ENCODE data around the gene DBNDD1.

DBNDD1 gene

DNA sequence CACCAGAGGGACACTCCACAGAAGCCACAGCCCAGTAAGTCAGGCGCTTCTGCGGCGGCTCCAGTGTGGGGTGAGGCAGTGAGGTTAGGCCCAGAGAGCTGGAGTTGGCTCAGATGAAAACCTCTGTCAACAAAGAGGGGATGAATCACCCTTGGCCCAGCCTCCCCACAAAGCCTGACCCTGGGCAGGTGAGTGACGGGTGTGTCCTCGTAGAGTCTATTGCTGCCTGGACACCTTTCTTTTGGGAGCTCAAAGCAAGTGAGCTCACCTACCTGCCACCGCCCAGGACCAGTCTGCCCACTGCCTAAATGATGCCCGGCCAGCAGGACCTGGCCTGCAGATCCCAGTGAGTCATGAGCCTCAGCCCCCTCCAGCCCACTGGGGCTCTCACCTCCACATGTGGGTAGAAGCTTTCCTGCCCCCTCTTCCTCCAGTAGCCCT is 24.9 kb upstream of the DBNDD1 start:
- no peak overlapping the region for H3K27ac ChIP-seq
- H3K4me3 ChIP-seq, result no peak overlapping the region
- DNase-seq (ENCODE audit: low spot score), result no peak
- TF ChIP-seq, protein P1, sequence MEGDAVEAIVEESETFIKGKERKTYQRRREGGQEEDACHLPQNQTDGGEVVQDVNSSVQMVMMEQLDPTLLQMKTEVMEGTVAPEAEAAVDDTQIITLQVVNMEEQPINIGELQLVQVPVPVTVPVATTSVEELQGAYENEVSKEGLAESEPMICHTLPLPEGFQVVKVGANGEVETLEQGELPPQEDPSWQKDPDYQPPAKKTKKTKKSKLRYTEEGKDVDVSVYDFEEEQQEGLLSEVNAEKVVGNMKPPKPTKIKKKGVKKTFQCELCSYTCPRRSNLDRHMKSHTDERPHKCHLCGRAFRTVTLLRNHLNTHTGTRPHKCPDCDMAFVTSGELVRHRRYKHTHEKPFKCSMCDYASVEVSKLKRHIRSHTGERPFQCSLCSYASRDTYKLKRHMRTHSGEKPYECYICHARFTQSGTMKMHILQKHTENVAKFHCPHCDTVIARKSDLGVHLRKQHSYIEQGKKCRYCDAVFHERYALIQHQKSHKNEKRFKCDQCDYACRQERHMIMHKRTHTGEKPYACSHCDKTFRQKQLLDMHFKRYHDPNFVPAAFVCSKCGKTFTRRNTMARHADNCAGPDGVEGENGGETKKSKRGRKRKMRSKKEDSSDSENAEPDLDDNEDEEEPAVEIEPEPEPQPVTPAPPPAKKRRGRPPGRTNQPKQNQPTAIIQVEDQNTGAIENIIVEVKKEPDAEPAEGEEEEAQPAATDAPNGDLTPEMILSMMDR (IDR thresholded peaks at IDR 0.05), result no peak

DNA sequence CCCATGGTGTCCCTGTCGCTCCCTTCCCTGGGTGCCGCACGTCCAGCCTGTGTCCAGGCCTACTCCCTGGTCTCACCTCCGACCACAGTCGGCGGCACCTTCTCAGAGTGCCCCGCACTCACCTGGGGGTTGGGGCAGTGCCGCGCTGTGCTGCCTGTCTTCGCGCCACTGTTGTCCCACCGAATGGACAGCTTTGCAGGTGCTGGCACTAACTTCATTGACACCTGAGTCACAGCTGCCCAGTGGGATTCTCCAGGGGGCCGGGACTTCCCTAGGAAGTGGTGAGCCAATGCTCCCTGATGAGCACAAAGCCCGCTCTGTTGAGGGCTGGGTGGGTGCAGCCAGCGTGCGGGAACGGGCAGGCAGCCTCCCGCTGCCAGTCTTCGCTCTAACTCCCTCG is 24.3 kb upstream of the DBNDD1 start:
- TF ChIP-seq, protein P1 (IDR thresholded peaks at IDR 0.05), result no peak
- no peak for DNase-seq (ENCODE audit: low spot score)

DNA sequence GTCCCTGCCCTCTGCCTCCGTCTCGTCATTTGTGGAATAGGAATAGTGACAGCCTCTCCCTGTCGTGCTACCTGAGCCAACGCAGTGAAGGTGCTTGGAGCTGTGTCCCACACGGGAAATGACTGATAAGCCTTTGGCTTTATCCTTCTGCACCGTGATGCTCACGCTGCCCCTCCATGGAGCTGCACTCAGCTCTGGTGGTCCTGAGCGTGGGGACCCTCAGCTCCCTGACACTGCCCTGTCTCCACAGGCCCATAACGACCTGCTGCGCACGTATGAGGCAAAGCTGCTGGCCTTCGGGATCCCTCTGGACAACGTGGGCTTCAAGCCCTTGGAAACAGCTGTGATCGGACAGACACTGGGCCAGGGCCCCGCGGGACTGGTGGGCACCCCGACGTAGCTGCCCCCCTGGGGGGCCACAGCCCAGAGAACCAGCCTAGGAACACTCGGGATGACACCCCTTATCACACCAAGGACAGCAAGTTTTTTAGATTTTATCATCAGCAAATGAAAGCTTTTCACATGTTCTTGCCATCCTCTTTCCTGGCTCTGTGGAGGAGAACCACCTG is 23.8 kb upstream of the DBNDD1 start:
- Histone ChIP-seq H3K27ac (no peak overlapping the region), H3K4me3 (no peak overlapping the region)
- DNase-seq (ENCODE audit: low spot score), result no peak
- TF ChIP-seq, protein P1 (IDR thresholded peaks at IDR 0.05), result no peak

More for the DNA sequence above, 24.3 kb upstream of the DBNDD1 start:
- Histone ChIP-seq H3K4me3 (no peak overlapping the region), H3K27ac (no peak overlapping the region)

DNA sequence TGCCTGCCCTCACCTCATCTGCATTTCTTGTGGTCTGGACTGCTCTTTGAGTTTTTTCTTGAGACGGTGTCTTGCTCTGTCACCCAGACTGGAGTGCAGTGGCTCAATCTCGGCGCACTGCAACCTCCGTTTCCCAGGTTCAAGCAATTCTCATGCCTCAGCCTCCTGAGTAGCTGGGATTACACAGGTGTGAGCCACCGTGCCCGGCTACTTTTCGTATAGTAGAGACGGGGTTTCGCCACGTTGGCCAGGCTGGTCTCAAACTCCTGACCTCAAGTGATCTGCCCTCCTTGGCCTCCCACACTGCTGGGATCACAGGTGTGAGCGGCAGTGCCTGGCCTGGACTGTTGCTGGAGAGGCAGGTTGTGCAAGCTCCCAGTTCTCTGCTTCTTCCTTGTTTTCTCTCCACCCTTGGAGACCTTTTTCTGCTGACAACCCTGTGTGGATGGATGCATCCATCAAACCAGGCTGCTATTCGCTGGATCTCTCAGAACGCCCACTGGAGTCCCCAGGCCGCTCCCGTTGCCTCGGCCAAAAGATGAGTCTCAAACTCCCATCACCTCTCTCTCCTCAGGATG is 22.7 kb upstream of the DBNDD1 start:
- TF ChIP-seq, protein P1 (IDR thresholded peaks at IDR 0.05), result no peak
- no peak for DNase-seq (ENCODE audit: low spot score)
- no peak overlapping the region for H3K27ac ChIP-seq
- no peak overlapping the region for H3K4me3 ChIP-seq

DNA sequence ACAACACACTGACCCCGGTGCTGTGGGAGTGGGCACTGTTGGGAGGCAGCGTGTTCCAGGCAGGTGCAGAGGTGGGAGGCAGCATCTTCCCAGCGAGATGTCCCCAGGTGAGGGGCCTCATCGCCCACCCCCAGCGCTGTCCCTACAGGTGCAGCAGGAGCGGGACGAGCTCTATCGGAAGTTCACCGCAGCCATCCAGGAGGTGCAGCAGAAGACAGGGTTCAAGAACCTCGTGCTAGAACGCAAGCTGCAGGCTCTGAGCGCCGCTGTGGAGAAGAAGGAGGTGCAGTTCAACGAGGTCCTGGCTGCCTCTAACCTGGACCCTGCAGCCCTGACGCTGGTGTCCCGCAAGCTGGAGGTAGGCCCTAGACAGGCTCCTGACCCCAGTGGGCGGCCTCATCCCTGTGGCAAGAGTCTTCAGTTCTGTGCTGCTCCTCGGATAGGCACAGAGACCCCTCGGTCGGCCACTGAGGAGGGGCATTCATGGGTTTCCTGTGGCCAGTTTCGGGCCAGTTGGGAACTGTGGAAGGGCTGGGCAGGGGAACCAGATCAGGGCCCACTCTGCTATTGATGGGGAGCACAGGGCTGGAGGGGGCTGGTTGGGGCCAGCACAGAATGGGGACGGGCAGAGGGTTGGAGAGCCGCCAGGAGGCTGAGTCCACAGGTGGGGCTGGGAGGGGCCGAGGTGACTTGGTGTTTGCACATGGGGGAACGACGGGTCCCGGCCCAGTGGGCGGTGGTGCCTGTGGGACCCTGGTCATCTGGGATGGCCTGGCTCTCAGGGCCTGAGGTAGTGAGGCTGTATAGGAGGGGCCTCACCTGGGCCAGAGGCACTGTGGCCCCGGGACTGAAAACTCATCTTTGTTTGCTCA is 21.1 kb upstream of the DBNDD1 start:
- no peak overlapping the region for H3K4me3 ChIP-seq
- H3K27ac ChIP-seq, result no peak overlapping the region
- DNase-seq (ENCODE audit: low spot score), result no peak
- TF ChIP-seq, protein P1 (IDR thresholded peaks at IDR 0.05), result no peak

DNA sequence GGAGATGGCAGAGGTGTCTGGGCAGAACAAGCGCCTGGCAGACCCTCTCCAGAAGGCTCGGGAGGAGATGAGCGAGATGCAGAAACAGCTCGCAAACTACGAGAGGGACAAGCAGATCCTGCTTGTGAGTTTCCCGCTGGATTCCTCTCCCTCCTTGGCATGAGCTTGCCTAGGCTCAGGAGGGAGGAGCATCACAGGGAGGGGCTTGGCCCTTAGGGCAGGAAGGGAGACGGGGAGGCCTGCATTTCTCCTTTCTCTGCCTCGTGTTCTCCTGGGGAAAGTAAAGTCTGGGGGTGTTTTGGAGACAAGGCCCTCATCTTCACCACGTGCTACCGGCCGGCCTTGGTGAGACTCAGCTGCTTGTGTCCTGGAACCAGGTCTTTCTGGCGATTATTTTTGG is 18.0 kb upstream of the DBNDD1 start:
- DNase-seq (ENCODE audit: low spot score), result no peak
- Histone ChIP-seq H3K27ac (no peak overlapping the region), H3K4me3 (no peak overlapping the region)
- TF ChIP-seq, protein P1 (IDR thresholded peaks at IDR 0.05), result no peak

Measured in coronary artery (tissue), 2 donors.